HG03565 (cell line): ENCODE data around the gene TCF21.
"Not testable (repeated sequence)": the region's sequence is repeated elsewhere in the genome, so short reads cannot be mapped to it uniquely, and the experiment has no call there.

Source experiments
- ATAC-seq: cut with Tn5 transposase; IDR thresholded peaks from one replicate; pipeline ENCODE4 v1.9.1; 2021; ENCODE audit warnings: mild to moderate bottlenecking, moderate library complexity; ENCODE audit not compliant: unreplicated experiment

Gene TCF21

GRCh38 chr6:133888929-133889556 is at the start of gene TCF21:
TSS of gene TCF21 (plus strand) at chr6:133889113. CDS start at chr6:133889398, 285 bp downstream.
- ATAC-seq: no peak

- no peak for ATAC-seq
Measured at GRCh38 chr6:133841176-133841575, 47.7 kb upstream of the TCF21 start.

GRCh38 chr6:133843098-133843497 is 45.8 kb upstream of the TCF21 start:
- ATAC-seq: no peak

- ATAC-seq: no peak
Measured at GRCh38 chr6:133844709-133845108, 44.2 kb upstream of the TCF21 start.

- no peak for ATAC-seq
Measured at GRCh38 chr6:133854041-133854363, 34.9 kb upstream of the TCF21 start.

GRCh38 chr6:133854364-133855275 is 34.3 kb upstream of the TCF21 start:
- ATAC-seq: no peak

- ATAC-seq: no peak
Measured at GRCh38 chr6:133855276-133855990, 33.5 kb upstream of the TCF21 start.

- ATAC-seq: no peak
Measured at GRCh38 chr6:133855991-133856370, 32.9 kb upstream of the TCF21 start.

GRCh38 chr6:133856911-133857310 is 32.0 kb upstream of the TCF21 start:
- no peak for ATAC-seq

GRCh38 chr6:133857696-133858095 is 31.2 kb upstream of the TCF21 start:
- no peak for ATAC-seq

GRCh38 chr6:133861337-133861736 is 27.6 kb upstream of the TCF21 start:
- ATAC-seq: not testable (repeated sequence)

GRCh38 chr6:133863228-133863627 is 25.7 kb upstream of the TCF21 start:
- no peak for ATAC-seq

- no peak for ATAC-seq
Measured at GRCh38 chr6:133865680-133866079, 23.2 kb upstream of the TCF21 start.

GRCh38 chr6:133871131-133871530 is 17.8 kb upstream of the TCF21 start:
- ATAC-seq: no peak

GRCh38 chr6:133873538-133873937 is 15.4 kb upstream of the TCF21 start:
- ATAC-seq: no peak

- no peak for ATAC-seq
Measured at GRCh38 chr6:133877116-133877515, 11.8 kb upstream of the TCF21 start.

- no peak for ATAC-seq
Measured at GRCh38 chr6:133880006-133880405, 8.9 kb upstream of the TCF21 start.

- no peak for ATAC-seq
Measured at GRCh38 chr6:133880896-133881295, 8.0 kb upstream of the TCF21 start.

- ATAC-seq: no peak
Measured at GRCh38 chr6:133886104-133886775, 2.7 kb upstream of the TCF21 start.

GRCh38 chr6:133887156-133887879 is 1.6 kb upstream of the TCF21 start:
- ATAC-seq: no peak

GRCh38 chr6:133887880-133888230 is 1.1 kb upstream of the TCF21 start:
- no peak for ATAC-seq
